ENCODE results near the gene ARHGEF19. TPM values are rescaled to one million over a fixed set of nuclear protein-coding genes. Genes with fewer than 3 reads are reported as not detected.

The ARHGEF19 gene
- total and polyA plus RNA-seq, 9 of the 15 experiments (the other 6 are each of a cell fraction or from before 2014, with no cell fraction given): 0.73 to 21.0 (median 5.2) TPM

- BruUV-seq (replicated peaks): no TSS peak
- POLR2A ChIA-PET: interaction anchor here (0.7 to 2.2 kb wide), 2 partner anchors 17 to 193 kb away, joined by 3 to 9 read pairs; no protein-coding TSS in a partner anchor
- peaks cover 21% of the 10 kb centered on the region; the same call in 2 of the 3 replicates for H3K36me3 ChIP-seq (ENCODE audit: control insufficient read depth, insufficient read depth, low read length)
- H3K9me3 ChIP-seq (replicated peaks; ENCODE audit: control insufficient read depth, insufficient read depth, low read depth, low read length): 0 out of 2 replicates have a peak, but pooled peaks cover 3% of the 10 kb centered on the region
- 93% methylated on average over 8 of the region's 8 CpGs for WGBS (ENCODE audit: insufficient coverage, low coverage, missing lambda C conversion rate)
- peaks cover 12% of the 10 kb centered on the region for H3K79me2 ChIP-seq (ENCODE audit: control insufficient read depth, insufficient read depth, low read length)
- CTCF ChIA-PET (ENCODE audit: low intra/inter-chr PET ratio): no interaction called here
- intact Hi-C loops (cut with micrococcal nuclease): no loop called here
- ATAC-seq (no peak), DNase-seq (ENCODE audit: extremely low read depth in 1 of 4, low spot score in 3 of 4) (no peak), FAIRE-seq (no peak)
- no peak overlapping the region for H3K4me3 ChIP-seq
- peaks cover 51 to 57% of the 10 kb centered on the region in 2 experiments; a peak in 4 of 5 replicates for H3K4me1 ChIP-seq (replicated peaks in 1 of 2; ENCODE audit: control insufficient read depth in 2 of 2, insufficient read depth in 2 of 2, low read length in 2 of 2)
- in situ Hi-C loops (cut with MboI): no loop called here
- H3K9me1 ChIP-seq (ENCODE audit: control insufficient read depth, insufficient read depth, low read length): peaks cover 8% of the 10 kb centered on the region
- no peak overlapping the region for H2AFZ ChIP-seq (ENCODE audit: low read depth, low read length)
- no peaks in the 10 kb centered on the region for H4K20me1 ChIP-seq (replicated peaks; ENCODE audit: control insufficient read depth, insufficient read depth, low read length)
- TF ChIP-seq SIX5 (IDR thresholded peaks at IDR 0.05; ENCODE audit: borderline replicate concordance in 1 of 2, insufficient read depth in 1 of 2, low read depth in 1 of 2, low read length in 2 of 2) (no peak), GTF2B (IDR thresholded peaks at IDR 0.05; ENCODE audit: extremely low read depth, insufficient read length) (no peak), PHF20 (IDR thresholded peaks at IDR 0.05; ENCODE audit: partially characterized antibody) (no peak), KDM1A (IDR thresholded peaks at IDR 0.05) (no peak), ZC3H4 (CRISPR knock-in tag; IDR thresholded peaks at IDR 0.05; ENCODE audit: borderline replicate concordance) (no peak), THRA (IDR thresholded peaks at IDR 0.05) (no peak)
- no peak overlapping the region; the same call in 2 of the 3 replicates for H3K27ac ChIP-seq (ENCODE audit: extremely low read depth, low read depth, low read length)
- peak overlapping the region in 1 of 2 experiments; percentile 29; a peak in 1 of 4 replicates for H3K9ac ChIP-seq (ENCODE audit: insufficient read depth in 1 of 2, low read depth in 2 of 2, low read length in 2 of 2)
- no peak overlapping the region; the same call in 1 of the 2 replicates for H3K4me2 ChIP-seq (ENCODE audit: insufficient read depth, low read length)
- H3K27me3 ChIP-seq (ENCODE audit: control insufficient read depth in 2 of 2, insufficient read depth in 2 of 2, low read length in 2 of 2): no peaks in the 10 kb centered on the region
Observed at GRCh38 chr1:16233431-16233830, 21.0 kb upstream of the ARHGEF19 start.

All from K562 (cell line).